SW480 (cell line): Measurements from ENCODE around the gene CFAP69.
"Not testable (repeated sequence)": the region's sequence is repeated elsewhere in the genome, so short reads cannot be mapped to it uniquely, and the experiment has no call there.

Experiments
- DNase-seq: peaks from one replicate; pipeline ENCODE4 v3.0.0-alpha.2; 2016; ENCODE audit warnings: low spot score

CFAP69 gene

DNA sequence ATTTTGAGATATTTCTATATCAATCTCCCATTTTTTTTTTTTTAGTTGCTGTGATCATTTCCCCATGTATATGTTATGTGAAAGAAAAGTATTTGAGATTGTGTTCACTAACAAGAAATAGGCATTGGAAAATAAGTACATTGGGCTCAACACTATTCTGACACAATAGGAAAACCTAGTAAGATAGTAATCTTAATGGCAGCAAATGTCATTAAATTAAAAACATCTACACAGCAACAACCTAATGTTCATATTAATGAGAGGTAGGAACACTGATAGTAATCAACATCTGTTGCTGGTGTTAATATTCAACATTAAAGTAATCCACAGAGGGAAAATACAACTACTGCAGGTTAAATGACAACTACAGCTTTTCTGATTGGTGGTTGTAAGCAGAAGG is 100.0 kb downstream of the CFAP69 start:
- no peak for DNase-seq

- peak; percentile 57 for DNase-seq
Observed at GRCh38 chr7:90345595-90346335, 100.8 kb downstream of the CFAP69 start.

GRCh38 chr7:90346336-90347125 is 101.6 kb downstream of the CFAP69 start, which contains the start of gene GTPBP10:
Gene GTPBP10 (plus strand): TSS chr7:90346716. CDS start chr7:90346742, 26 bp downstream.
- DNase-seq: peak; percentile 99

- DNase-seq: no peak
Observed at GRCh38 chr7:90347759-90348158, 102.8 kb downstream of the CFAP69 start.

GRCh38 chr7:90349305-90349704 is 104.3 kb downstream of the CFAP69 start:
- DNase-seq: no peak

DNA sequence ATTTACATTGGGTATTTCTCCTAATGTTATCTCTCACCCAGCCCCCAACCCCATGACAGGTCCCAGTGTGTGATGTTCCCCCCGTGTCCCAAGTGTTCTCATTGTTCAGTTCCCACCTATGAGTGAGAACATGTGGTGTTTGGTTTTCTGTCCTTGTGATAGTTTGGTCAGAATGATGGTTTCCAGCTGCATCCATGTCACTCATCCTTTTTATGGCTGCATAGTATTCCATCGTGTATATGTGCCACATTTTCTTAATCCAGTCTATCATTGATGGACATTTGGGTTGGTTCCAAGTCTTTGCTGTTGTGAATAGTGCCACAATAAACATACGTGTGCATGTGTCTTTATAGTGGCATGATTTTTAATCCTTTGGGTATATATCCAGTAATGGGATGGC is 105.1 kb downstream of the CFAP69 start:
- not testable (repeated sequence) for DNase-seq

GRCh38 chr7:90351987-90352386 is 107.0 kb downstream of the CFAP69 start:
- no peak for DNase-seq
